ENCODE data around the gene HAGHL.
"Not testable (repeated sequence)": the region's sequence is repeated elsewhere in the genome, so short reads cannot be mapped to it uniquely, and the experiment has no call there.

The HAGHL gene

DNA sequence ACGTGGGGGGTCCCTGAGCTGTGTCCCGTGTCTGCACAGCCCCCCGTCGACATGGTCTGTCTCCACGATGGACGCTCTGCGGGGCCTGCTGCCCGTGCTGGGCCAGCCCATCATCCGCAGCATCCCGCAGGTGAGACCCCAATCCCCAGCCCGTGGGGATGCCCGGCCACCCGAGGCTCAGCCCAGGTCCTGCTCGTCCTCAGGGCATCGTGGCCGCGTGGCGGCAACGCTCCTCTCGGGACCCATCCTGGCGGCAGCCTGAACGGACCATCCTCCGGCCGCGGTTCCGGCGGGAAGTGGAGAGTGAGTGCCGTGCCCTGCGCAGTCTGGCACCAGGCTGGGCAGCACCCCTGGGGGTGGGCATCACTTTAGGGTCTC is 38.6 kb downstream of the HAGHL start:
- Mint-ChIP-seq H3K27me3 (ENCODE audit: low read depth) (no peaks in the 10 kb centered on the region), H3K36me3 (ENCODE audit: low read depth) (no peaks in the 10 kb centered on the region), H3K27ac (no peak overlapping the region), H3K4me3 (no peak overlapping the region), H3K9me3 (no peaks in the 10 kb centered on the region), H3K4me1 (ENCODE audit: low read depth) (no peaks in the 10 kb centered on the region)
- no peak for DNase-seq (ENCODE audit: low spot score)

DNA sequence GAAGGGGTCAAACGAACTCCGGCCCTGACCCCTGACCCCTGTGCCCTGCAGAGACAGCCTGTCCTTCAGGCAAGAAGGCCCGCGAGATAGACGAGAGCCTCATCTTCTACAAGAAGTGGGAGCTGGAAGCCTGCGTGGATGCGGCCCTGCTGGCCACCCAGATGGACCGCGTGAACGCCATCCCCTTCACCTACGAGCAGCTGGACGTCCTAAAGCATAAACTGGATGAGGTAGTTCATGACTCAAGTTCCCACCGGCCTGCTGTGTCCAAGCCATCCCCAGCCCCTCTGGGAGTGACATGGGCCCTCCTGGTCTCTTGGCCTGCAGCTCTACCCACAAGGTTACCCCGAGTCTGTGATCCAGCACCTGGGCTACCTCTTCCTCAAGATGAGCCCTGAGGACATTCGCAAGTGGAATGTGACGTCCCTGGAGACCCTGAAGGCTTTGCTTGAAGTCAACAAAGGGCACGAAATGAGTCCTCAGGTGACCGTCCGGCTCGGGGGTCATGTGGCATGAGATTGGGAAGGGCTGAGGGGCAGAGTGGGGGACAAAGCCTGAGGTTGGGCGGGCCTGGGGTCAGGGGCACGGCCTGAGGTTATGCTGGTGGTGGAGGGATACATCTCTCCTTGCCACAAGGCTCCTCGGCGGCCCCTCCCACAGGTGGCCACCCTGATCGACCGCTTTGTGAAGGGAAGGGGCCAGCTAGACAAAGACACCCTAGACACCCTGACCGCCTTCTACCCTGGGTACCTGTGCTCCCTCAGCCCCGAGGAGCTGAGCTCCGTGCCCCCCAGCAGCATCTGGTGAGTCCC is 39.3 kb downstream of the HAGHL start:
- H3K36me3 Mint-ChIP-seq (ENCODE audit: low read depth): no peaks in the 10 kb centered on the region
- no peak overlapping the region for H3K4me3 Mint-ChIP-seq
- DNase-seq (ENCODE audit: low spot score): no peak
- H3K27me3 Mint-ChIP-seq (ENCODE audit: low read depth): no peaks in the 10 kb centered on the region
- H3K9me3 Mint-ChIP-seq: no peaks in the 10 kb centered on the region
- no peaks in the 10 kb centered on the region for H3K4me1 Mint-ChIP-seq (ENCODE audit: low read depth)
- H3K27ac Mint-ChIP-seq: no peak overlapping the region

DNA sequence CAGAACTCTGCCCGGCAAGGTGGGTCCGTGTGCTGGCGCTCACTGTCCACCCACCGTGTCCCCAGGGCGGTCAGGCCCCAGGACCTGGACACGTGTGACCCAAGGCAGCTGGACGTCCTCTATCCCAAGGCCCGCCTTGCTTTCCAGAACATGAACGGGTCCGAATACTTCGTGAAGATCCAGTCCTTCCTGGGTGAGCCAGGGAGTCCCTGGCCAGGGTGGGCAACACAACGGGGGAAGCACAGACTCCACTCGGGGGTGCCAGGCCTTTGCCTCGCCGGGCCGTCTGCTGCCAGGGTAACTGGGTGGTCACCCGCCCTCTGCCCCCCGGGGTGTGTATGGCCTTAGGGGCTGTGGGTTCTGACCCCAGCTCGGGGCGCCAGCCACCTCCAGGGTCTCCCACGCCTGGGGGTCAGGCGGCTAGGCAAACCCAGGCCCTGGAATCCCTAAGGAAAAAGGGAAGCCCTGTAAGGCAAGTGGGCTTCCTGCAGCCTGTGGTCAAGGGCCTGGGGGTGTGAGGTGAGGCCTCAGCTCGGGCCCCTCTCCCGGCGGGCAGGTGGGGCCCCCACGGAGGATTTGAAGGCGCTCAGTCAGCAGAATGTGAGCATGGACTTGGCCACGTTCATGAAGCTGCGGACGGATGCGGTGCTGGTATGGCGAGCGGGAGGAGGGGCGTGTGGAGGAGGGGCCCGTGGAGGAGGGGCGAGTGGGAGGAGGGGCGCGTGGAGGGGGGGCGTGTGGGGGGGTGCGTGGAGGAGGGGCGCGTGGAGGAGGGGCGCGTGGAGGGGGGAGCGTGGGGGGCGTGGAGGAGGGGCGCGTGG is 40.1 kb downstream of the HAGHL start:
- Mint-ChIP-seq H3K9me3 (no peaks in the 10 kb centered on the region), H3K36me3 (ENCODE audit: low read depth) (no peaks in the 10 kb centered on the region), H3K27me3 (ENCODE audit: low read depth) (no peaks in the 10 kb centered on the region), H3K4me3 (no peak overlapping the region), H3K27ac (no peak overlapping the region), H3K4me1 (ENCODE audit: low read depth) (no peaks in the 10 kb centered on the region)
- no peak for DNase-seq (ENCODE audit: low spot score)

DNA sequence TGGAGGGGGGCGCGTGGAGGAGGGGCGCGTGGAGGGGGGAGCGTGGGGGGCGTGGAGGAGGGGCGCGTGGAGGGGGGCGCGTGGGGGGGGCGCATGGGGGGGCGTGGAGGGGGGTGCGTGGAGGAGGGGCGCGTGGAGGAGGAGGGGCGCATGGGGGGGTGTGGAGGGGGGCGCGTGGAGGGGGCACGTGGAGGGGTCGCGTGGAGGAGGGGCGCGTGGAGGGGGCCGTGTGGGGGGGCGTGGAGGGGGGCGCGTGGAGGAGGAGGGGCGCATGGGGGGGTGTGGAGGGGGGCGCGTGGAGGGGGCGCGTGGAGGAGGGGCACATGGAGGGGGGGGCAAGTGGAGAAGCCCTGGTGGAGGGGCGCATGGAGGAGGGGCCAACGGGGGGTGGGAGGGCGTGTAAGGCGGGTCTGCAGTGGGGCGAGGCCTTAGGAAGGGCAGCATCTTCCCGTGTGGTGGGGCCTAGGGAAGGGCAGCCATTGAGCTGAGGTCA is 40.9 kb downstream of the HAGHL start:
- Mint-ChIP-seq H3K4me1 (ENCODE audit: low read depth) (no peaks in the 10 kb centered on the region), H3K4me3 (no peak overlapping the region), H3K27ac (no peak overlapping the region), H3K36me3 (ENCODE audit: low read depth) (no peaks in the 10 kb centered on the region), H3K9me3 (no peaks in the 10 kb centered on the region), H3K27me3 (ENCODE audit: low read depth) (no peaks in the 10 kb centered on the region)
- DNase-seq (ENCODE audit: low spot score): no peak

DNA sequence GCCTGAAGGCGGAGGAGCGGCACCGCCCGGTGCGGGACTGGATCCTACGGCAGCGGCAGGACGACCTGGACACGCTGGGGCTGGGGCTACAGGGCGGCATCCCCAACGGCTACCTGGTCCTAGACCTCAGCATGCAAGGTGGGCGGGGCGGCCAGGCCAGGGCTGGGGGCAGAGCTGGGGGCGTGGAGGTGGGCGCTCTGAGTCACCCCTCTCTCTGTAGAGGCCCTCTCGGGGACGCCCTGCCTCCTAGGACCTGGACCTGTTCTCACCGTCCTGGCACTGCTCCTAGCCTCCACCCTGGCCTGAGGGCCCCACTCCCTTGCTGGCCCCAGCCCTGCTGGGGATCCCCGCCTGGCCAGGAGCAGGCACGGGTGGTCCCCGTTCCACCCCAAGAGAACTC is 41.5 kb downstream of the HAGHL start:
- Mint-ChIP-seq H3K27ac (no peak overlapping the region), H3K4me3 (no peak overlapping the region), H3K36me3 (ENCODE audit: low read depth) (no peaks in the 10 kb centered on the region), H3K27me3 (ENCODE audit: low read depth) (no peaks in the 10 kb centered on the region), H3K9me3 (no peaks in the 10 kb centered on the region), H3K4me1 (ENCODE audit: low read depth) (no peaks in the 10 kb centered on the region)
- no peak for DNase-seq (ENCODE audit: low spot score)

DNA sequence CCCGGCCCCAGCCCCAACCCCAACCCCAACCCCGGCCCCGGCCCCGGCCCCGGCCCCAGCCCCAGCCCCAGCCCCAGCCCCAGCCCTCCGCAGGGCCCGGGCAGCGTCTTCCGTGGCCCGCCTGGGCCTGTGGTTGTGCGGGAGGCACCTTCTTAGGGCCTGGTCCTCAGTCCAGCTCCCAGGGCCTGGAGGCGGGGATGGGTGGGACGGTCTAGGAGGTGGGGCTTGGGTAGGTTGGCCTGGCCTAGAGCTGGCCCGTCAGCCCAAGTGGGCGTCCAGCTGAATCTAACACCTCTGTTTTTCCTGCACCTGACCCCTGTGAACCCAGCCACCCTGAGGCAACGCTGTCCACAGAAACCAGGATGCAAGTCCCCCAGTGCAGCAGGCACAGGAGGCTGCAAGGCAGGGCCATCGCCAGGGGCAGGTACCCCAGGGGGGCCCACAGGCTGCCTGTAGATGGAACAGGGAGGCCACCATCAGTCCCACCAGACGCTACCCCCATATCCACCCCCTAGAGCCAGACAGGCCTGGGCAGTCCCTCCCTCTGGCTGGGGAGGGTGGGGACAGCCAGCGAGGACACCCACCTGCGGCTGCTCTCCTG is 42.4 kb downstream of the HAGHL start:
- Mint-ChIP-seq H3K36me3 (ENCODE audit: low read depth) (no peaks in the 10 kb centered on the region), H3K4me1 (ENCODE audit: low read depth) (no peaks in the 10 kb centered on the region), H3K4me3 (no peak overlapping the region), H3K9me3 (no peaks in the 10 kb centered on the region), H3K27ac (no peak overlapping the region), H3K27me3 (ENCODE audit: low read depth) (no peaks in the 10 kb centered on the region)
- no peak for DNase-seq (ENCODE audit: low spot score)

DNA sequence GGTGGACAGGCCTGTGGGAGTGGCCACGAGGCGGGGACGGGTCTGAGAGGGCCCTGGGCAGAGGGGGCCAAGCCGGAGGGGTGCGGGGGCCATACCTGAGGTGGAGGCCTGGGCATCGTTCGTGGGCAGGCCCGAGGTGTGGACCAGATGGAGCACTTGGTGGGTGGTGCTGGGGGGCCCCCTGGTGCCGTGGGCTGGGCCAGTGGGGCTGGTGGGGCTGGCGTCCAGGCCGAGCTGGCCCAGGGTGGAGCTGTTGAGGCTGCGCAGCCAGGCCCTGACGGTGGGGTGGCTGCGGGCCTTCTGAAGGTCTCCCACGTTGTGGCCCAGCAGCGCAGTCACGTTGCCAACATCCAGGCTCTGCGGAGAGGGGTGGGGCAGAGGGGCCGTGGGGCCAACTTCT is 43.0 kb downstream of the HAGHL start:
- H3K27me3 Mint-ChIP-seq (ENCODE audit: low read depth): no peaks in the 10 kb centered on the region
- H3K27ac Mint-ChIP-seq: no peak overlapping the region
- H3K4me3 Mint-ChIP-seq: no peak overlapping the region
- no peaks in the 10 kb centered on the region for H3K4me1 Mint-ChIP-seq (ENCODE audit: low read depth)
- no peak for DNase-seq (ENCODE audit: low spot score)
- H3K36me3 Mint-ChIP-seq (ENCODE audit: low read depth): no peaks in the 10 kb centered on the region
- no peaks in the 10 kb centered on the region for H3K9me3 Mint-ChIP-seq

DNA sequence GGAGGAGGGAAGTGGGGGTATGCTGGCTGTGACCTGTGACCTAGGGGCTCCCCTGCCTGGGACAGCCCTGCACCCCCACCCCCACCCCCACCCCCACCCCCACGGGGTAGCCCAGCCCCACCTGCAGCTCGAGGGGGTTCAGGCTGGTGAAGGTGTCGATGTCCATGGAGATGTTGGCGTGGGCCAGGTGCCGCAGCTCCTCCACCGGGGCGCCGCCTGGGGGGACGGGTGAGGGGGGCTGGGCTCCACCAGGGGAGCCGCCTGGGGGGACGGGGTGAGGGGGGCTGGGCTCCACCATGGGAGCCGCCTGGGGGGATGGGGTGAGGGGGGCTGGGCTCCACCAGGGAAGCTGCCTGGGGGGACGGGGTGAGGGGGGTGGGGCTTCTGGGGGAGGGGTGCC is 43.5 kb downstream of the HAGHL start:
- no peak overlapping the region for H3K27ac Mint-ChIP-seq
- no peak for DNase-seq (ENCODE audit: low spot score)
- no peak overlapping the region for H3K4me3 Mint-ChIP-seq
- no peaks in the 10 kb centered on the region for H3K36me3 Mint-ChIP-seq (ENCODE audit: low read depth)
- H3K4me1 Mint-ChIP-seq (ENCODE audit: low read depth): no peaks in the 10 kb centered on the region
- no peaks in the 10 kb centered on the region for H3K27me3 Mint-ChIP-seq (ENCODE audit: low read depth)
- no peaks in the 10 kb centered on the region for H3K9me3 Mint-ChIP-seq

DNA sequence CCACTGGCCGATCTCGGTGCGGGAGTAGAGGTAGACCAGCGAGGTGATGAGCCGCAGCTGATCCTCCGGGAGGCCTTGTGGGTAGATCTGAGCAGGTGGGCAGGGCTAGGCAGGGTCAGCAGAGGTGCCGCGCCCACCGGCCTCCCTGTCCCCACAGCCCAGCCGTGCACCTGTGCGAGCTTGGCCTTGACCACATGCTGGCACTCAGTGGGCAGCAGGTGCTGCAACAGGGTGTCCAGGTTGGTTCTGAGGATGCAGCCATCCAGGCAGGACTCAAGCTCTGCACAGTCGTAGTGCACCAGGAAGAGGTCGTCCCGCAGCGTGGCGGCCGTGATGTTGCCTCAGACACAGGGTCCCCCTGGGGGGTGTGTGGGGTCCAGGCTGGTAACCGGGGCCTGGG is 46.1 kb downstream of the HAGHL start:
- Mint-ChIP-seq H3K36me3 (ENCODE audit: low read depth) (no peaks in the 10 kb centered on the region), H3K4me1 (ENCODE audit: low read depth) (no peaks in the 10 kb centered on the region), H3K9me3 (no peaks in the 10 kb centered on the region), H3K27me3 (ENCODE audit: low read depth) (no peaks in the 10 kb centered on the region), H3K4me3 (no peak overlapping the region), H3K27ac (no peak overlapping the region)
- no peak for DNase-seq (ENCODE audit: low spot score)

DNA sequence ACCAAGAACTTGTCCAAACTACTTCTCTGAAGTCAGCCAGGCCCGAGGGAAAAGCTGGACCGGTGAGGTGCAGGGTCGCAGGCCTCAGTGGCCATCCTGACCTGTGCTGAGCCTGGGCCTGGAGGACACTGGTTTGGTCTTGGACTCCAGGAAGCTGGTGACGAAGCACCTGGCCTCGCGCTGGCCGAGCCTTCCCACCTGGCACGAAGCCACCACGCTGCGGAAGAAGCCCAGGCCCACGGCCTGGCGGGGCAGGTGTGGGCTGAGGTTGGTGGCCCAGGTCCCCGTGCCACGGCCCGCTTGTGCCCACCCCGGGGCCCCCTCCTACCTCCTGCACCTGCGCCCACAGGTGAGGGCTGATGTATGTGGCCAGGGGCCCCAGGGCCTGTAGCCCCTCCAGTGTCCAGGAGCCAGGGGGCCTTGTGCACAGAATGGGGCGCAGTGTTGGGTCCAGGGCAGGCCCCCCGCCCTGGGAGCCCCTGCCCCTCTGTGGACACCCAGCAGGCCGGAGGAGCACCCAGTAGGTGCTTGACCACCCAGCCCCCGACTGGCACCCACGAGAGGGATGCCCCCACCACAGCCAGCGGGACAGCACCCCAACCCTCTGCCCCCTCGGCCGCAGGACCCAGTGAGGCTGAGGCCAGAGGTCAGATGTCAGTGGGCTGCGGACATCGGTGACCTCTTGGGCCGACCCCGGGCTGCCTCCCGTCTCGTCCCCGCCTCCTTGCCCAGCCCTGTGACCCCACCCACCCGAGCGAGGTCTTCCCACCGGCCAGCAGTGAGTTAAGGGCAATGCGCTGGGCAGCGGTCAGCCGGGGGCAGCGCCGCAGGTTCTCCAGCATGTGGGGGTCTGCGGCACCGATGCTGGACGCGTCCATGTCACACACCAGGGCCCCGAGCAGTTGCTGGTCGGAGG is 47.4 kb downstream of the HAGHL start:
- H3K27ac Mint-ChIP-seq: no peak overlapping the region
- no peaks in the 10 kb centered on the region for H3K4me1 Mint-ChIP-seq (ENCODE audit: low read depth)
- H3K36me3 Mint-ChIP-seq (ENCODE audit: low read depth): no peaks in the 10 kb centered on the region

DNA sequence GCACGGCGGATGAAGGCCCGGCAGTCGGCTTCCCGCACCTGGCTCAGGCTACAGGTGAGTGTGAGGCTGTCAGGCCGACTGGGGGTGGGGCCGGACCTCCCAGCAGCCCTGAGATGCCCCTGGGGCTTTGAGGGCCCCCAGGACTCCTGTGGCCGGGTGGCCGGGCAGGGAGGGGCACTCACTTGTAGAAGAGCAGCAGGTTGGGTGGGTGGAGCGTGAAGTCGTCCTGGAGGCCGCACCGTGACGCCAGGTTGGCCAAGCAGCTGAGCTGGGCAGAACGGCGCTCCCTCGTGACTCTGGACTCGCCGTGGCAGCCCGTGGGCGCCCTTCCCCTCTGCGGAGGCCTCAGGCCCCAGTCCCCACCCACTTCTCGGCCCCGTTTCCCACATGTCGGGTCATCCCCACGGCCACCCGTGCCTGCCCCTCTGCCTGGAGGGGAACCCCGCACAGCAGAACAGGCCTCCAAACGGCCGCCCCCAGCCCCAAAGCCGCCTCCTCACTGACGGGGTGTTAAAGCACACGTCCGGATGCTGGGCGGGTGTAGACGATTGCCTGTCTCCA is 48.4 kb downstream of the HAGHL start:
- Mint-ChIP-seq H3K9me3 (no peaks in the 10 kb centered on the region), H3K4me1 (ENCODE audit: low read depth) (no peaks in the 10 kb centered on the region), H3K36me3 (ENCODE audit: low read depth) (no peaks in the 10 kb centered on the region), H3K27me3 (ENCODE audit: low read depth) (no peaks in the 10 kb centered on the region), H3K27ac (no peak overlapping the region), H3K4me3 (no peak overlapping the region)
- no peak for DNase-seq (ENCODE audit: low spot score)

More for the DNA sequence above, 47.4 kb downstream of the HAGHL start:
- Mint-ChIP-seq H3K4me3 (no peak overlapping the region), H3K27me3 (ENCODE audit: low read depth) (no peaks in the 10 kb centered on the region), H3K9me3 (no peaks in the 10 kb centered on the region)
- no peak for DNase-seq (ENCODE audit: low spot score)

DNA sequence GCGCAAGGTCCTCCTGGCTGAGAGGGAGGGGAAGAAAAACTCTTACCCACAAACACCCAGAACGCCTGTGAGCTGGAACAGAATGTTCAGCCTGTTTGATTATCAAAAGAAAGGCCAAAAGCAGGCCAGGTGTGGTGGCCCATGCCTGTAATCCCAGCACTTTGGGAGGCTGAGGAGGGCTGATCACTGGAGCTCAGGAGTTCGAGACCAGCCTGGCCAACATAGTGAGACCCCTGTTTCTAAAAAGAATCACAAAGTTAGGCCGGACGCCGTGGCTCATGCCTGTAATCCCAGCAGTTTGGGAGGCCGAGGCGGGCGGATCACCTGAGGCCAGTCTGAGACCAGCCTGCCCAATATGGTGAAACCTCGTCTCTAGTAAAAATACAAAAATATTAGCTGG is 49.4 kb downstream of the HAGHL start:
- not testable (repeated sequence) for H3K4me3 Mint-ChIP-seq; H3K9me3 Mint-ChIP-seq; DNase-seq (ENCODE audit: low spot score); H3K27me3 Mint-ChIP-seq (ENCODE audit: low read depth); H3K36me3 Mint-ChIP-seq (ENCODE audit: low read depth); H3K4me1 Mint-ChIP-seq (ENCODE audit: low read depth); H3K27ac Mint-ChIP-seq

DNA sequence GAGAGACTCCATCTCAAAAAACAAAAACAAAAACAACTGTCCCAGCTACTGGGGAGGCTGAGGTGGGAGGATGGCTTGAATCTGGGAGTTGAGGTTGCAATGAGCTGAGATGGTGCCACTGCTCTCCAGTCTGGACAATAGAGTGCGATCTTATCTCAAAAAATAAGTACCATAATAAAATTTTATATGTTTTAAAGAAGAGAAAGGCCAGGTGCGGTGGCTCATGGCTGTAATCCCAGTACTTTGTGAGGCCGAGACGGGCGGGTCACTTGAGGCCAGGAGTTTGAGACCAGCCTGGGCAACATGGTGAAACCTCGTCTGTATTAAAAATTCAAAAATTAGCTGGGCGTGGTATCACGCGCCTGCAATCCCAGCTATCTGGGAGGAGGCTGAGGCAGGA is 49.9 kb downstream of the HAGHL start:
- Mint-ChIP-seq H3K9me3 (no peaks in the 10 kb centered on the region), H3K4me3 (no peak overlapping the region), H3K27ac (no peak overlapping the region), H3K4me1 (ENCODE audit: low read depth) (no peaks in the 10 kb centered on the region), H3K27me3 (ENCODE audit: low read depth) (no peaks in the 10 kb centered on the region), H3K36me3 (ENCODE audit: low read depth) (no peaks in the 10 kb centered on the region)
- no peak for DNase-seq (ENCODE audit: low spot score)

Measured in T-helper 2 cell treated with Interferon-gamma antibody and Interleukin-4, amounts not matched to agents 5 μg/mL and 100 μg/mL, for 36 hours (primary cell).